Posterior cingulate gyrus (tissue), 11 donors: Measurements from ENCODE around the gene HELQ.
"Not testable (repeated sequence)": the region's sequence is repeated elsewhere in the genome, so short reads cannot be mapped to it uniquely, and the experiment has no call there.

Experiments
- DNase-seq, 10 donors: peaks; one replicate each; pipeline versions ENCODE4 v3.0.0 to v3.0.0-alpha.2; 2020 to 2021; ENCODE audit warnings: mixed read lengths in 3 of 10
- intact Hi-C: fragments of 100-400 bp; cut with DNase I; formaldehyde crosslinking; loops from one replicate; pipeline ENCODE4 v1.15.1; 2023

Gene HELQ

GRCh38 chr4:83438719-83439118 is 16.9 kb downstream of the HELQ start:
- no peak for DNase-seq
- intact Hi-C loops: no loop called here

- intact Hi-C loops: no loop called here
- no peak for DNase-seq
Observed at GRCh38 chr4:83436680-83437079, 18.9 kb downstream of the HELQ start.

- no peak for DNase-seq
- intact Hi-C loops: no loop called here
Observed at GRCh38 chr4:83431200-83431599, 24.4 kb downstream of the HELQ start.

DNA sequence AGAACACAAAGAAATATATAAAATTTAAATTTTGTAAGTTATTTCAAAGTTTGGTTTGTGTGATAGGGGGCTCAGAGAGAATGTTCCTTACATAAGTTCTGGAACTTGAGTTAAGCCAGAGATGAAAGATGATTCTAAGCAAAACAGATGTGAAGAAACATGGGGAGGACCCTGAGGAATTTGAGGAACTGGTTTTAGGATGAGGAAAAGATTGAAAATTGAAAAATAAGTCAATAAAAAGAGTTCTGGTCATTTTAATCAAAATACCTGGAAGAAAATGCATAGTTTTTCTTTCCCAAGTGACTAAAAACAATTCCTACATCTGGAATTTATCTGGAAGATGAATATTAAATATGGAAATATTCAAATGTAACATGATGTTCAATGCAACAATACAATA is 37.4 kb downstream of the HELQ start:
- intact Hi-C loops: no loop called here
- no peak for DNase-seq

- no peak for DNase-seq
- intact Hi-C loops: no loop called here
Observed at GRCh38 chr4:83417566-83417965, 38.1 kb downstream of the HELQ start.

GRCh38 chr4:83413676-83414075 is 41.9 kb downstream of the HELQ start:
- intact Hi-C loops: no loop called here
- DNase-seq: no peak

DNA sequence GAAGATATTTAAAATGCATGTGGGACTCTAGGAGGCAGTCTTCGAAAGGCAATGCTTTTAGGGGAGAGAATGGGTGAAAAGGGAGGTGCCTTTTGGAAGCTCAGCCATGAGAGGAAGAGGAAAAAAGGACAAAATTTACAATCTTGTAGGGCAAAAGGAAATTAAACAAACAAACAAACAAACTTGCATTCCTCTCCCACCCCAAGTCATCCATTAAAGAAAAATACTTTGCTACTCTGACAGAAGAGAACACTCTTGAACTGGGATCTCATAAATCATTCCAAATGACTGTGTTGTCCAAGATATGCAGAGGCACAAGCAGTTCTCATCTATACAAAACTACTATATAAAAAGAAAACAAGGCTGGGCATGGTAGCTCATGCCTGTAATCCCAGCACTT is 46.7 kb downstream of the HELQ start:
- DNase-seq: no peak
- intact Hi-C loops: no loop called here

DNA sequence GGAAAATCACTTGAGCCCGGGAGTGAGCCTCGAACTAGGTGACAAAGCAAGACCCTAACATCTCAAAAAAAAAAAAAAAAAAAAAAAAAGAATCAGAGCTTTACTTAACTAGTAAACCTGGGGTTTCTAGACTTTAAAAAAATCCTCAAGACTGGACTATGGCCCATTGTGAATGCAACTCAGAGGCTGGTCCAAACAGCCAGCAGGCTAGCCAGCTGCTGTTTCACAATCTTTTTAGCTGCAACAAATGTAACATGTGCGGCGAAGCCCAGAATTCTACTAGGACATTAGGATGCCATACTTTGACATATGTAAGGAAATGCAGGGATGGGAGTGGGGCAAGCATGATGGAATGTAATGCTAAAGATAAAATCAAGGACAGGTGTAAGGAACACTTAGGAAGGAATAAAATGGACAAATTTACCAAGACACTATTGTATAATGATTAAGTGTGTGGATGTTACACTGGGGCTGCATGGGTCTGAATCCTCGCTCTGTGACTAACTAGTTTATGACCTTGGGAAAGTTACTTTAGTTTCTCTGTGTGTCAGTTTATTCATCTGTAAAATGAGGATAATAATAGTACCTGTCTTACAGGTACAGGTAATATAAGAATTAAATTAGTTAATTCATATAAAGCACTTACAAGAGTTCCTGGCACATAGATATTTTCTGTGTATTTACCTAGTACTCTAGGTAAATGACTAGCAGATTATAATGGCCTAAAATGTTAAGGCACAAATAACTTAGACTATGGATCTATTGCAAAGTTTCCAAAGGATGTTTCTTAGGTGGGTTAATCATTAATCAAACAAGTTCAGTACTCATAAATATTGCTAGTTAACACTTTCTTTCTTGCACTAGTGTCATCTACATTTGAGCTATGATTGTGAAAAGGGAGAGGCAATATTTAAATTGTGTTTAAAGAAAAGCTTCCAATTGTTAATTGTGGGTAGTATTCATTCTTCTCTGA is 49.5 kb downstream of the HELQ start:
- DNase-seq: no peak

DNA sequence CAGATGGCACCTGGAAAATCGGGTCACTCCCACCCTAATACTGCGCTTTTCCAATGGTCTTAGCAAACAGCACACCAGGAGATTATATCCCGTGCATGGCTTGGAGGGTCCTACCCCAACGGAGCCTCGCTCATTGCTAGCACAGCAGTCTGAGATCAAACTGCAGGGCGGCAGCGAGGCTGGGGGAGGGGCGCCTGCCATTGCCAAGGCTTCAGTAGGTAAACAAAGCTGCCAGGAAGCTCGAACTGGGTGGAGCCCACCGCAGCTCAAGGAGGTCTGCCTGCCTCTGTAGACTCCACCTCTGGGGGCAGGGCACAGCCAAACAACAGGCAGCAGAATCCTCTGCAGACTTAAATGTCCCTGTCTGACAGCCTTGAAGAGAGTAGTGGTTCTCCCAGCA is 57.5 kb downstream of the HELQ start:
- DNase-seq: not testable (repeated sequence)

More for the DNA sequence above, 49.5 kb downstream of the HELQ start:
- intact Hi-C loops: no loop called here

DNA sequence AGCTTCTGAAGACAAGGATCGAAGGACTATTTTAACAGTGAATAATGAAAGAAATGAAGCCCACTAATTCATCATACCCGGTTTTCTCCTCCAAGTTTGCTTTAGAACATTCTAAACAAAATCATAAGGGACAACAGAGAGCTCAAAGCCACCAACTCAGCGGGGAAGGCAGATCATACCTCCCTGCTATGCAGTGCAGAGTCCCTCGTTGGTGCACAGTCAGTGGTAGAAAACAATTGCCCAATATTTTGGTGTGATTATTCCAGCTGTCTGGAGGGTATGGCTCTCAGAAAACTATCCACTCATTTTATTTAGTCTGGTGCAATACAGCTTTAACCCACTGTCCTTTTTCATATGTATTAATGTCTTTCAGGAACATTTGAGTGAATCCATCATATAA is 61.7 kb downstream of the HELQ start:
- DNase-seq: no peak
- intact Hi-C loops: no loop called here

More for the DNA sequence above, 57.5 kb downstream of the HELQ start:
- intact Hi-C loops: not testable (repeated sequence)

DNA sequence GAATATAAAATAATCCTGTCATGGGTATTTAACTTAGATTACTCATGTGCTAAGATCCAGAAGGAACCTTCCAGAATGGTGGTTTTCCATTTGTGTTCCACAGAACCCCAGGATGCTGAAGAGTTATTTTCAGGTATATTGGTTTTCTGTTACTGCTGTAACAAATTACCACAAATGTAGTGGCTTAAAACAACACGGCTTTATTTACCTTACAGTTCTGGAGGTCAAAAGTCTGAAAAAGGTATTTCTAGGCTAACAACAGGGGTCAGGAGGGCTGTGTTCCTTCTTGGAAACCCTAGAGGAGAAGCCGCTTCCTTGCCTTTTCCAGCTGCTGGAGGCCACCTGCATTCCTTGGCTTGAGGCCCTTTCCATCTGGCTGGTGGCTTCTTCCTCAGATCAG is 63.1 kb downstream of the HELQ start:
- no peak for DNase-seq

DNA sequence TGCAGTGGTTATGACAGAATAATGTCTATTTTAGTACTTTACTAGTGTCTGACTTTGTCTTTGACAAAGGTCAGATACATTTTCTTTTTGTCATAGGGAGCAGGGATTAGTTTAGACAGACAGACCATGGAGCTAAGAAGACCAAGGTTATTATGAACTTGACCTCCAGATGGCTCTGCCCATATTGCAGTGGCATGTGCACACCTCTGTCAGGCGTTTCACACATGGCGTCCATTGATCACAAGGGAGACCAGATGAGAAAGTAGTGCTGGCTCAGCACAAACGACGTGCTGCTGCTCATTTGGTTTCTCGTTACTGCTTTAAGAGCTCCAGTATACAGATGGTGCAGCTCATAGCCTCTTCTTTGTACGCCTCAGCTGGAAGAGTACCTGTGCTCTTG is 64.7 kb downstream of the HELQ start:
- no peak for DNase-seq
- intact Hi-C loops: no loop called here

More for the DNA sequence above, 63.1 kb downstream of the HELQ start:
- intact Hi-C loops: no loop called here

- intact Hi-C loops: no loop called here
- no peak for DNase-seq
Observed at GRCh38 chr4:83389756-83390505, 65.7 kb downstream of the HELQ start.

GRCh38 chr4:83389037-83389720 is 66.4 kb downstream of the HELQ start:
- intact Hi-C loops: no loop called here
- DNase-seq: no peak

GRCh38 chr4:83388313-83388676 is 67.3 kb downstream of the HELQ start:
- DNase-seq: no peak
- intact Hi-C loops: no loop called here

GRCh38 chr4:83387476-83388312 is 67.9 kb downstream of the HELQ start:
- no peak for DNase-seq
- intact Hi-C loops: no loop called here

GRCh38 chr4:83387012-83387411 is 68.6 kb downstream of the HELQ start:
- intact Hi-C loops: no loop called here
- DNase-seq: no peak

DNA sequence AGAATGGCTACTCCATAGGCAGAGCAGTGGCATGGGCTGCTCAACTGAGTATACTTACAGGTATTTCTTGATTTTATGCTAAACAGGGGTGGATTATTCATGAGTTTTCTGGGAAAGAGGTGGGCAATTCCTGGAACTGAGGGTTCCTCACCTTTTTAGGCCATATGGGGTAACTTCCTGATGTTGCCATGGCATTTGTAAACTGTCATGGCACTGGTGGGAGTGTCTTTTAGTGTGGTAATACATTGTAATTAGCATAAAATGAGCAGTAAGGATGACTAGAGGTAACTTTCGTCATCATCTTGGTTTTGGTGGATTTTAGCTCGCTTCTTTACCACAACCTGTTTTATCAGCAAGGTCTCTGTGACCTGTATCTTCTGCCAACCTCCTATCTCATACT is 72.8 kb downstream of the HELQ start:
- intact Hi-C loops: no loop called here
- DNase-seq: no peak

GRCh38 chr4:83381173-83381572 is 74.5 kb downstream of the HELQ start:
- intact Hi-C loops: no loop called here
- DNase-seq: no peak

GRCh38 chr4:83378419-83378818 is 77.2 kb downstream of the HELQ start:
- intact Hi-C loops: no loop called here
- no peak for DNase-seq
